Measurements from ENCODE around the gene SNTG2. TPM values are rescaled to one million over a fixed set of nuclear protein-coding genes. Genes with fewer than 3 reads are reported as not detected.
A peak's percentile ranks its signal among the peaks of the same experiment; 100 is the strongest.
"Not testable (repeated sequence)": the region's sequence is repeated elsewhere in the genome, so short reads cannot be mapped to it uniquely, and the experiment has no call there.

The SNTG2 gene
- total RNA-seq, 1 experiment from 2014 or later = not detected

- Histone ChIP-seq H3K27ac (no peak overlapping the region), H3K36me3 (no peaks in the 10 kb centered on the region), H3K4me1 (no peaks in the 10 kb centered on the region), H3K27me3 (no peaks in the 10 kb centered on the region), H3K4me3 (no peak overlapping the region), H3K9me3 (replicated peaks) (no peaks in the 10 kb centered on the region)
- DNase-seq = no peak
Measured at GRCh38 chr2:1125633-1126370, 175.2 kb downstream of the SNTG2 start.

- no peaks in the 10 kb centered on the region for H3K36me3 ChIP-seq
Measured at GRCh38 chr2:1129982-1130381, 179.3 kb downstream of the SNTG2 start.

DNA sequence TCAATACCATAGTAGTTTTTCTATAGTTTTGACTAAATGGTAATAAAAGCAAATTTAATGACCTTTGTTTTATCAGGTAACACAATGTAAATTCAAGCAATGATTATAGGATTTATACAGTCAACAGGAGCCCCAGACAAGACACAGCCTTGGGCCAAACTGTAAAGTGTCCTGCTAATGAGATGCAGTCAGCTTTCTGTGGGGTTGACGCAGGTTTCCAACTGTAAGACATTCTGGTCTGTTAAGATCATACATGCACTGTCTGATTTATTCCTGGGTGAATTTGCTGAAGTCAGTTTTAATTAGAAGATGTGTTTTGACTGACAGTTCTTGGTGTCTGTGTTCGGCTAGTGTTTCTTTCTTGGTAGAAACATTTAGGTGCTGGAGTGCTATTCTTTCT lies 180.3 kb downstream of the SNTG2 start:
- Histone ChIP-seq H3K27ac (no peak overlapping the region), H3K4me1 (peaks cover 5% of the 10 kb centered on the region; the same call in 1 of the 2 replicates)

More at GRCh38 chr2:1129982-1130381, 179.3 kb downstream of the SNTG2 start:
- no peak overlapping the region for H3K4me3 ChIP-seq
- no peak for DNase-seq
- H3K9me3 ChIP-seq (replicated peaks) = no peaks in the 10 kb centered on the region
- no peak overlapping the region for H3K27ac ChIP-seq
- H3K27me3 ChIP-seq = no peaks in the 10 kb centered on the region; the same call in 1 of the 2 replicates
- H3K4me1 ChIP-seq = peaks cover 5% of the 10 kb centered on the region; the same call in 1 of the 2 replicates

DNA sequence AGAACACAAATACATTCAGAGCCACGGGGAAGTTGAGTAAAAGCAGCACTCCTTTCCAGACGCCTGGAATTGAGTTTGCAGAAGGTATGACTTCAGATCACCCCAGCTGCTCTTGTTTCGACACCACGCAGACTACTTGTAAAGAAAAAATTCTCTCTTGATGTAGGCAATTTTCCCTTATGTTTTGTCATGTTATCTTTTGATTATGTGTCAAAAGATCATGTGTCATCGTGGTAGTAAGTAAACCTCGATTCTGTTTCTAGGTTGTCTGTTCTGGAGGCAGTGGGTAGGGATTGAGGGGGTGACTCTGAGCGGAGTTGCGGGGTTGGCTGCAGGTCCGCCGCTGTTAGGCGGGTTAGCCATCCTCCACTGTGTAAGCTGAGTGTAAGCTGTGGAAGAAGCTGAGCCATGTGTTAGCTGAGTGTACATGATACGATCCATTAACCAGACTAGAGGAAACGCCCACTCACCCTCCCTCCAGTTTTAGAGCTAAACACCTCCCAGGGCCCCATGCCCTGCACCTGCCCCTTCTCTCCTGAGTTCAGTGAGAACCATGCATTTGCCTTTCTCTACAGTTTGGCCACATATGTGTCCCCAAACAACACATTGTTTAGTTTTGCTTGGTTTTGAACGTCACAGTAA lies 181.8 kb downstream of the SNTG2 start:
- Histone ChIP-seq H3K4me1 (peaks cover 5% of the 10 kb centered on the region; the same call in 1 of the 2 replicates), H3K4me3 (no peak overlapping the region), H3K27ac (no peak overlapping the region), H3K9me3 (replicated peaks) (no peaks in the 10 kb centered on the region), H3K27me3 (no peaks in the 10 kb centered on the region; the same call in 1 of the 2 replicates), H3K36me3 (no peaks in the 10 kb centered on the region)
- peak; percentile 43 to 69 for DNase-seq

More for the DNA sequence above, 180.3 kb downstream of the SNTG2 start:
- DNase-seq = no peak
- Histone ChIP-seq H3K4me3 (no peak overlapping the region), H3K36me3 (no peaks in the 10 kb centered on the region), H3K27me3 (no peaks in the 10 kb centered on the region; the same call in 1 of the 2 replicates), H3K9me3 (replicated peaks) (no peaks in the 10 kb centered on the region)

GRCh38 chr2:1133896-1134295 lies 183.2 kb downstream of the SNTG2 start:
- not testable (repeated sequence) for H3K9me3 ChIP-seq (replicated peaks); H3K36me3 ChIP-seq; H3K4me3 ChIP-seq; H3K4me1 ChIP-seq; DNase-seq; H3K27me3 ChIP-seq; H3K27ac ChIP-seq

DNA sequence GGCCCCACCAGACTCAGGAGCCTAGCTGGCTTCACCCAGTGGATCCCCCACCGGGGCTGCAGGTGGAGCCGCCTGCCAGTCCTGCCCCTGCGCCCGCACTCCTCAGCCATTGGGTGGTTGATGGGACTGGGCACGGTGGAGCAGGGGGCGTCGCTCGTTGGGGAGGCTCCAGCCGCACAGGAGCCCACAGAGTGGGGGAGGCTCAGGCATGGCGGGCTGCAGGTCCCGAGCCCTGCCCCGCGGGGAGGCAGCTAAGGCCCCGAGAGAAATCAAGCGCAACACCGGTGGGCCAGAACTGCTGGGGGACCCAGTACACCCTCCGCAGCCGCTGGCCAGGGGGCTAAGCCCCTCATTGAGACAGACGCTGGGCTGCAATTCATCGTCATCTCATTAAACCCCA lies 184.0 kb downstream of the SNTG2 start:
- Histone ChIP-seq H3K27ac (no peak overlapping the region), H3K4me1 (peaks cover 5% of the 10 kb centered on the region; the same call in 1 of the 2 replicates), H3K9me3 (replicated peaks) (no peaks in the 10 kb centered on the region), H3K36me3 (no peaks in the 10 kb centered on the region), H3K4me3 (no peak overlapping the region), H3K27me3 (no peaks in the 10 kb centered on the region; the same call in 1 of the 2 replicates)
- DNase-seq = no peak

GRCh38 chr2:1136067-1136466 lies 185.4 kb downstream of the SNTG2 start:
- Histone ChIP-seq H3K9me3 (replicated peaks) (no peaks in the 10 kb centered on the region), H3K36me3 (no peaks in the 10 kb centered on the region), H3K27ac (no peak overlapping the region), H3K27me3 (no peaks in the 10 kb centered on the region; the same call in 1 of the 2 replicates), H3K4me1 (peaks cover 5% of the 10 kb centered on the region; the same call in 1 of the 2 replicates), H3K4me3 (no peak overlapping the region)
- peak in 1 of 2 experiments; percentile 30 for DNase-seq

GRCh38 chr2:1136846-1137245 lies 186.2 kb downstream of the SNTG2 start:
- H3K9me3 ChIP-seq (replicated peaks) = no peaks in the 10 kb centered on the region

DNA sequence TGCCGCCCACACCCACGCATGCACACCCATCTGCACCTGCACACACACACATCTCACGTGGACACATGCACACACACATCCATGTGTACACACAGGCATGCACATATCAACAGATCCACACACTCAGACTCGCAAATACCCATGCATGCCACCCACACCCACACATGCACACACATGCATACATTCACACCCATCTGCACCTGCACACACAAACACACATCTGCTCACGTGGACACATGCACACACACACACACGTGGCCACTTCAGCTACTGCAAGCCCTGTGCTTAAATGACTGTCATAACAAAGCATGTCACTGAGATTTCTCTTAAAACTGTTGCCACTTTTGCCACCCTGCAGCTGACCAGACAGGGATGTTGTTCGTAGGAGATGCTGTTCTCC lies 186.6 kb downstream of the SNTG2 start:
- Histone ChIP-seq H3K27me3 (no peaks in the 10 kb centered on the region; the same call in 1 of the 2 replicates), H3K27ac (no peak overlapping the region), H3K4me1 (peaks cover 5% of the 10 kb centered on the region; the same call in 1 of the 2 replicates), H3K4me3 (no peak overlapping the region), H3K36me3 (no peaks in the 10 kb centered on the region), H3K9me3 (replicated peaks) (no peaks in the 10 kb centered on the region)
- DNase-seq = no peak

More at GRCh38 chr2:1136846-1137245, 186.2 kb downstream of the SNTG2 start:
- H3K4me3 ChIP-seq = no peak overlapping the region
- no peaks in the 10 kb centered on the region for H3K36me3 ChIP-seq
- H3K4me1 ChIP-seq = peaks cover 5% of the 10 kb centered on the region; the same call in 1 of the 2 replicates
- no peak overlapping the region for H3K27ac ChIP-seq
- H3K27me3 ChIP-seq = no peaks in the 10 kb centered on the region; the same call in 1 of the 2 replicates
- DNase-seq = no peak

GRCh38 chr2:1137913-1138391 lies 187.3 kb downstream of the SNTG2 start:
- peaks cover 4% of the 10 kb centered on the region; the same call in 1 of the 2 replicates for H3K4me1 ChIP-seq
- DNase-seq = no peak
- H3K27ac ChIP-seq = no peak overlapping the region
- H3K9me3 ChIP-seq (replicated peaks) = no peaks in the 10 kb centered on the region; the same call in 1 of the 2 replicates
- H3K4me3 ChIP-seq = no peak overlapping the region
- H3K36me3 ChIP-seq = no peaks in the 10 kb centered on the region
- H3K27me3 ChIP-seq = no peaks in the 10 kb centered on the region; the same call in 1 of the 2 replicates

GRCh38 chr2:1140389-1141003 lies 189.8 kb downstream of the SNTG2 start:
- DNase-seq = peak in 1 of 2 experiments; percentile 59
- no peaks in the 10 kb centered on the region; the same call in 1 of the 2 replicates for H3K9me3 ChIP-seq (replicated peaks)
- H3K4me3 ChIP-seq = no peak overlapping the region
- no peaks in the 10 kb centered on the region for H3K36me3 ChIP-seq
- H3K27ac ChIP-seq = no peak overlapping the region
- no peaks in the 10 kb centered on the region for H3K4me1 ChIP-seq
- H3K27me3 ChIP-seq = no peaks in the 10 kb centered on the region

GRCh38 chr2:1141079-1141478 lies 190.4 kb downstream of the SNTG2 start:
- Histone ChIP-seq H3K36me3 (no peaks in the 10 kb centered on the region), H3K9me3 (replicated peaks) (no peaks in the 10 kb centered on the region; the same call in 1 of the 2 replicates), H3K4me3 (no peak overlapping the region), H3K4me1 (no peaks in the 10 kb centered on the region), H3K27me3 (no peaks in the 10 kb centered on the region), H3K27ac (no peak overlapping the region)
- DNase-seq = no peak

DNA sequence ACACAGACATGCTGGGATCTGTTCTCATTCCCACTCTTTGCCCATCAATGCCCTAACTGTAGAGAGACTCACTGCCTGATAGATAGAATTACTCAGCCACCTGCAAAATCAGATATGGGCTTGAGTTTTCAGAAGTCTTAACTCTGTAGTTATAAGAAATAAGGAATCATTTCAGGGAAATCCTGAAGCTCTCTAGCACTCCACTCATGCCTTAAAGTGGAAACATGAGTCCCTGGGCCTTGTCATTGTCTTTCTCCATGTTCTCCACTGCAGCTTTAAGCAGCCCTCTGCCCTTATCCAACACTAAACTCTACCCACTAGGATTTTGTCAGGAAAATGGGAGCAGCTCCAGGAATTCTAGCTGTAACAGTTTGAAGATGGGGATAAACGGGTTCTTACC lies 192.5 kb downstream of the SNTG2 start:
- Histone ChIP-seq H3K4me3 (no peak overlapping the region), H3K36me3 (no peaks in the 10 kb centered on the region), H3K27ac (no peak overlapping the region), H3K4me1 (no peaks in the 10 kb centered on the region), H3K27me3 (no peaks in the 10 kb centered on the region), H3K9me3 (replicated peaks) (no peaks in the 10 kb centered on the region; the same call in 1 of the 2 replicates)
- no peak for DNase-seq

DNA sequence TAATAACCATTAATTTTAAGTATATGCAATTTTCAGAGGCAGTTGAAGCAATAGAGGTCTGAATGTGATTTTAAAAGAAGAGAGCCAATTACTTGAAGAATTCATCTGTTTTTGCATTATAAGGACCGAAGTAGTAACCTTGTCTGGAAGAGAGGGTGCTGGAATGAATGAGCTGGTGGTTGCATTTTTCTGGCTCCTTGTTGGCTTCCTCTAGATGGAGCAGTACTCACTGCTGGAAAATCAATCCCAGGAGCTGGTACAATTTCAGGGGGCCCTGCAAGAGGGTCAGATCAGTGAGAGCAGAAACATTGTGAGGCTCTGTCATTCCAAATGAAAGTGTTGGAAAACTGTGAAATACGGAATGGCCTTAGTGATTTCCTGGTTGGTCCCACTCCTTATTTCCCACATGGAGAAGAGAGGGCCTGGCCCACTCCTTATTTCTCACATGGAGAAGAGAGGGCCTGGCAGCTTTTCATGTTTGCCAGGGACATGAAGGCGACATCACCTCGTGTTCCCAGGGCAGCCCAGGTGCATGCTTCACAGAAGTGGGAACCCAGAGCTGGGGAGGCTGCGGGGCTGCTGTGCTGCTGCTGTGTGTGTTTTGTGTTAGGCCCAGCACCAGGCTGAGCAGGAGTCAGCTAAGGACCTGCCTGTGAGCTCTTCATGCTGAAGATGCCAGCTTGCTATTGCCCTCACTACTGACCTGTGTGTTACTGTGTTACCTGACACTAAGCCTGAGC lies 197.4 kb downstream of the SNTG2 start:
- Histone ChIP-seq H3K36me3 (no peaks in the 10 kb centered on the region), H3K4me1 (no peaks in the 10 kb centered on the region), H3K27me3 (no peaks in the 10 kb centered on the region), H3K4me3 (no peak overlapping the region), H3K9me3 (replicated peaks) (no peaks in the 10 kb centered on the region), H3K27ac (no peak overlapping the region)
- no peak for DNase-seq
